ENCODE results near the gene DAAM2.

DAAM2 gene

GRCh38 chr6:39772559-39773273, 19.5 kb upstream of the DAAM2 start:
- ChIA-PET CTCF (interaction anchor here (1.2 kb wide), 1 partner anchor 14 kb away, joined by 4 read pairs; no protein-coding TSS in a partner anchor), POLR2A (no interaction called here)
- TF ChIP-seq CTCF (IDR thresholded peaks at IDR 0.05; ENCODE audit: control extremely low read depth, extremely low read depth, low read depth, missing control alignments) = no peak
- no peak for DNase-seq (ENCODE audit: extremely low spot score)

- TF ChIP-seq CTCF (IDR thresholded peaks at IDR 0.05; ENCODE audit: control extremely low read depth, extremely low read depth, low read depth, missing control alignments) = no peak
- ChIA-PET CTCF (no interaction called here), POLR2A (no interaction called here)
- DNase-seq (ENCODE audit: extremely low spot score) = no peak
These were observed 18.4 kb upstream of the DAAM2 start for GRCh38 chr6:39773782-39774181.

GRCh38 chr6:39776581-39776980, 15.6 kb upstream of the DAAM2 start:
- no peak for TF ChIP-seq CTCF (IDR thresholded peaks at IDR 0.05; ENCODE audit: control extremely low read depth, extremely low read depth, low read depth, missing control alignments)
- ChIA-PET CTCF (interaction anchor here (1.2 to 1.8 kb wide), 4 partner anchors 11 to 20 kb away, joined by 3 to 4 read pairs (median 4); no protein-coding TSS in a partner anchor), POLR2A (no interaction called here)
- DNase-seq (ENCODE audit: extremely low spot score) = no peak

GRCh38 chr6:39777218-39777617, 15.0 kb upstream of the DAAM2 start:
- DNase-seq (ENCODE audit: extremely low spot score) = no peak
- CTCF ChIA-PET = interaction anchor here (1.2 to 1.8 kb wide), 4 partner anchors 12 to 19 kb away, joined by 3 to 4 read pairs (median 4); no protein-coding TSS in a partner anchor
- no peak for TF ChIP-seq CTCF (IDR thresholded peaks at IDR 0.05; ENCODE audit: control extremely low read depth, extremely low read depth, low read depth, missing control alignments)
- POLR2A ChIA-PET = no interaction called here

GRCh38 chr6:39777661-39778060, 14.5 kb upstream of the DAAM2 start:
- no peak for TF ChIP-seq CTCF (IDR thresholded peaks at IDR 0.05; ENCODE audit: control extremely low read depth, extremely low read depth, low read depth, missing control alignments)
- POLR2A ChIA-PET = no interaction called here
- CTCF ChIA-PET = interaction anchor here (1.2 to 1.8 kb wide), 3 partner anchors 12 to 19 kb away, joined by 3 to 4 read pairs (median 3); no protein-coding TSS in a partner anchor
- DNase-seq (ENCODE audit: extremely low spot score) = no peak

- TF ChIP-seq CTCF (IDR thresholded peaks at IDR 0.05; ENCODE audit: control extremely low read depth, extremely low read depth, low read depth, missing control alignments) = no peak
- POLR2A ChIA-PET = no interaction called here
- DNase-seq (ENCODE audit: extremely low spot score) = no peak
- CTCF ChIA-PET = no interaction called here
These were observed 13.5 kb upstream of the DAAM2 start for GRCh38 chr6:39778581-39779255.

Measured in GM10248 (cell line).